Loucy (cell line): ENCODE data around the gene METTL13.

Experiments
- EZH2phosphoT487 ChIP-seq: fragments of 200-600 bp; IDR thresholded peaks from 2 replicates; pipeline ENCODE4 v1.6.1; 2018; ENCODE audit warnings: antibody characterized with exemption, mild to moderate bottlenecking, moderate library complexity, borderline replicate concordance
- TF ChIP-seq, protein P1 (sequence below): fragments of 200-600 bp; sonication (generic); conservative IDR thresholded peaks from 2 replicates; pipeline ENCODE4 v1.5.1; 2014; ENCODE audit warnings: mild to moderate bottlenecking, antibody characterized with exemption, low read length

DNA sequence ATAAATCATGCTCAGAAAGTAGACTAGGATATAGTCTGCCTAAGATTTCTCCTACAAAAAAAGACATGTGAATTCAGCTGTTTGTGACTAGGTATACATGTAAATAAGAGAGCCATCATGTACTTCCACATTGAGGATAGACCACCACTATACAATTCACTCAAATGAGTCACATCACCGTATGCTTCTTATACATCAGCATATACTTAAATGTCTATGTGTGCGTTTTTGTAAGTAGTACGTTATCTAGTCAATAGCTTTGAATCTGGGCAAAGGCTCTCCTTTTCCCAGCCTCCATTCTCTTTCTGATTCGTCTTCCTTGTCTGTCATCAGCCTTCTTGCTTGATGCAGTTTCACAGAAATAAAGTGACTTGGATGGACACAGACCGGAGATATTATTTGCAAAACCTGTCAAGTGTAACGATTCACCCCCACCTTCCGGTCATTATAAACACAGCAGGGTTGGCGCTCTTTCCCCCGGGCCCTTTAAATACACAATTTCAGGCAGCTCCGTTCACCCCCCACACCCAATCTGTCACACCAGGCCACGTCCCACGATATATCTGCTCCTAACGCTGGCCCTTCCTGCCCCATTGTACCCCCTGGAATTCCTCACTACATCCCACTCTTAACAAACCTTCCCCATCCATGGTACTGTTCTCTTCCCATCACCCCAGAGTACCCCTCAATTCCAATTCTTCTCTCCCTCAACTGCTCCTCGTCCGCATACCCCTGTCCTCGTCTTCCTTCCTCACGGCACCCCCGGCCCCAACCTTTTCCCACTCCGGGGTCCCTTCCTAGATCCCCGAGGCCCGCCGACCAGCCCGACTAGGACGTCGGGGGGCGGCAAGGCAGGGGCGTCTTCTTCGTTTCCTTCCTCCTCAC, 40.2 kb upstream of the METTL13 start:
- TF ChIP-seq, protein P1, sequence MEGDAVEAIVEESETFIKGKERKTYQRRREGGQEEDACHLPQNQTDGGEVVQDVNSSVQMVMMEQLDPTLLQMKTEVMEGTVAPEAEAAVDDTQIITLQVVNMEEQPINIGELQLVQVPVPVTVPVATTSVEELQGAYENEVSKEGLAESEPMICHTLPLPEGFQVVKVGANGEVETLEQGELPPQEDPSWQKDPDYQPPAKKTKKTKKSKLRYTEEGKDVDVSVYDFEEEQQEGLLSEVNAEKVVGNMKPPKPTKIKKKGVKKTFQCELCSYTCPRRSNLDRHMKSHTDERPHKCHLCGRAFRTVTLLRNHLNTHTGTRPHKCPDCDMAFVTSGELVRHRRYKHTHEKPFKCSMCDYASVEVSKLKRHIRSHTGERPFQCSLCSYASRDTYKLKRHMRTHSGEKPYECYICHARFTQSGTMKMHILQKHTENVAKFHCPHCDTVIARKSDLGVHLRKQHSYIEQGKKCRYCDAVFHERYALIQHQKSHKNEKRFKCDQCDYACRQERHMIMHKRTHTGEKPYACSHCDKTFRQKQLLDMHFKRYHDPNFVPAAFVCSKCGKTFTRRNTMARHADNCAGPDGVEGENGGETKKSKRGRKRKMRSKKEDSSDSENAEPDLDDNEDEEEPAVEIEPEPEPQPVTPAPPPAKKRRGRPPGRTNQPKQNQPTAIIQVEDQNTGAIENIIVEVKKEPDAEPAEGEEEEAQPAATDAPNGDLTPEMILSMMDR, result peak; percentile 27; the same call in 1 of the 2 replicates
- TF ChIP-seq EZH2phosphoT487, result no peak
